ENCODE results near the gene SLX4. TPM values are rescaled to one million over a fixed set of nuclear protein-coding genes. Genes with fewer than 3 reads are reported as not detected.

Gene SLX4
- total RNA-seq, 1 experiment from 2014 or later, result 3.5 TPM

- no peak for DNase-seq (ENCODE audit: low read depth)
Measured at GRCh38 chr16:3553138-3553923, 58.1 kb downstream of the SLX4 start.

- DNase-seq (ENCODE audit: low read depth), result no peak
Measured at GRCh38 chr16:3550851-3551847, 60.3 kb downstream of the SLX4 start.

GRCh38 chr16:3549906-3550305 lies 61.5 kb downstream of the SLX4 start:
- no peak for DNase-seq (ENCODE audit: low read depth)

- no peak for DNase-seq (ENCODE audit: low read depth)
Measured at GRCh38 chr16:3548859-3549258, 62.5 kb downstream of the SLX4 start.

GRCh38 chr16:3548445-3548844 lies 63.0 kb downstream of the SLX4 start:
- no peak for DNase-seq (ENCODE audit: low read depth)

- DNase-seq (ENCODE audit: low read depth), result no peak
Measured at GRCh38 chr16:3546986-3547682, 64.3 kb downstream of the SLX4 start.

GRCh38 chr16:3542601-3543373 lies 68.6 kb downstream of the SLX4 start:
- no peak for DNase-seq (ENCODE audit: low read depth)

GRCh38 chr16:3541527-3542155 lies 69.8 kb downstream of the SLX4 start:
- no peak for DNase-seq (ENCODE audit: low read depth)

GRCh38 chr16:3538222-3538621 lies 73.2 kb downstream of the SLX4 start:
- DNase-seq (ENCODE audit: low read depth), result no peak

GRCh38 chr16:3536851-3537250 lies 74.6 kb downstream of the SLX4 start:
- no peak for DNase-seq (ENCODE audit: low read depth)

- DNase-seq (ENCODE audit: low read depth), result no peak
Measured at GRCh38 chr16:3536271-3536731, 75.1 kb downstream of the SLX4 start.

GRCh38 chr16:3534126-3534525 lies 77.3 kb downstream of the SLX4 start:
- DNase-seq (ENCODE audit: low read depth), result no peak

- DNase-seq (ENCODE audit: low read depth), result no peak
Measured at GRCh38 chr16:3532741-3533140, 78.7 kb downstream of the SLX4 start.

Other genes with a start within 250 kb of the SLX4 start
- gene ZSCAN32, start 210.6 kb downstream of the SLX4 start, total RNA-seq (2014; rRNA removed; shearing (Covaris generic)), result 7.6 and 14.2 TPM in 2 replicates
- 3.8 and 7.4 TPM in 2 replicates for gene ZNF174, start 210.4 kb downstream of the SLX4 start, total RNA-seq (2014; rRNA removed; shearing (Covaris generic))
- not detected in 2 replicates for gene ZNF597, start 168.1 kb downstream of the SLX4 start, total RNA-seq (2014; rRNA removed; shearing (Covaris generic))
- 0.83 and 2.2 TPM in 2 replicates for gene NAA60, start 167.9 kb downstream of the SLX4 start, total RNA-seq (2014; rRNA removed; shearing (Covaris generic))
- gene C16orf90, start 116.1 kb downstream of the SLX4 start, total RNA-seq (2014; rRNA removed; shearing (Covaris generic)), result not detected in 2 replicates
- gene CLUAP1, start 110.6 kb downstream of the SLX4 start, total RNA-seq (2014; rRNA removed; shearing (Covaris generic)), result 19.2 and 21.9 TPM in 2 replicates
- 0.06 and 0.21 TPM in 2 replicates for gene NLRC3, start 34.2 kb downstream of the SLX4 start, total RNA-seq (2014; rRNA removed; shearing (Covaris generic))
- 2.8 and 3.2 TPM in 2 replicates for gene DNASE1, start 43.1 kb upstream of the SLX4 start, total RNA-seq (2014; rRNA removed; shearing (Covaris generic))
- gene TRAP1, start 105.9 kb upstream of the SLX4 start, total RNA-seq (2014; rRNA removed; shearing (Covaris generic)), result 72.8 and 76.9 TPM in 2 replicates